OCI-LY1 (cell line): ENCODE data around the gene CDKL4.

ENCODE experiments used
- H2AFZ ChIP-seq: fragments of 200-600 bp; sonication (generic), shearing (Covaris generic); 2 replicates; pipeline ENCODE4 v1.6.0; 2014; ENCODE audit warnings: antibody characterized with exemption, mild to moderate bottlenecking, low read length
- H3F3A ChIP-seq: fragments of 200-600 bp; sonication (generic), shearing (Covaris generic); 2 replicates; pipeline ENCODE4 v1.6.0; 2014; ENCODE audit warnings: mild to moderate bottlenecking, antibody characterized with exemption, low read length, moderate library complexity; ENCODE audit not compliant: insufficient read depth
- H3K27ac ChIP-seq: fragments of 200-600 bp; sonication (generic); 2 replicates; pipeline ENCODE4 v1.5.1; 2014; ENCODE audit warnings: low read length, mixed run types, mild to moderate bottlenecking, low read depth; ENCODE audit not compliant: poor library complexity, severe bottlenecking
- H3K27me3 ChIP-seq: fragments of 200-600 bp; sonication (generic); 2 replicates; pipeline ENCODE4 v1.6.0; 2014; ENCODE audit warnings: antibody characterized with exemption, mild to moderate bottlenecking, low read length, moderate library complexity; ENCODE audit not compliant: insufficient read depth
- H3K36me3 ChIP-seq: fragments of 200-600 bp; sonication (generic); 2 replicates; pipeline ENCODE4 v1.6.1; 2014; ENCODE audit warnings: mild to moderate bottlenecking, antibody characterized with exemption, low read length, moderate library complexity, mixed read lengths; ENCODE audit not compliant: insufficient read depth
- H3K4me1 ChIP-seq: fragments of 200-600 bp; sonication (generic); 2 replicates; pipeline ENCODE4 v1.5.1; 2014; ENCODE audit warnings: mild to moderate bottlenecking, low read length, moderate library complexity; ENCODE audit not compliant: insufficient read depth, severe bottlenecking
- H3K4me2 ChIP-seq: fragments of 200-600 bp; sonication (generic), shearing (Covaris generic); 2 replicates; pipeline ENCODE4 v1.6.1; 2014; ENCODE audit warnings: low read length
- H3K4me3 ChIP-seq: fragments of 200-600 bp; sonication (generic); 2 replicates; pipeline ENCODE4 v1.5.1; 2014; ENCODE audit warnings: low read length, low read depth, mild to moderate bottlenecking, mixed read lengths; ENCODE audit not compliant: poor library complexity, severe bottlenecking
- H3K79me2 ChIP-seq: fragments of 200-600 bp; shearing (Covaris generic); 2 replicates; pipeline ENCODE4 v1.6.1; 2016; ENCODE audit warnings: mixed run types, low read length, mixed read lengths; ENCODE audit not compliant: insufficient read depth
- H3K9ac ChIP-seq: fragments of 200-600 bp; sonication (generic), shearing (Covaris generic); 2 replicates; pipeline ENCODE4 v1.6.1; 2014; ENCODE audit warnings: mild to moderate bottlenecking, low read length, mixed read lengths
- H3K9me2 ChIP-seq: fragments of 200-600 bp; sonication (generic), shearing (Covaris generic); 2 replicates; pipeline ENCODE4 v1.6.1; 2014; ENCODE audit warnings: low read depth, mild to moderate bottlenecking, low read length, mixed read lengths
- H3K9me3 ChIP-seq: fragments of 200-600 bp; shearing (Covaris generic); 2 replicates; pipeline ENCODE4 v1.6.1; 2014; ENCODE audit warnings: low read length, mixed read lengths
- H4K20me1 ChIP-seq: fragments of 200-600 bp; sonication (generic), shearing (Covaris generic); 2 replicates; pipeline ENCODE4 v1.6.0; 2016; ENCODE audit warnings: mild to moderate bottlenecking, low read length; ENCODE audit not compliant: insufficient read depth
- EZH2 ChIP-seq: fragments of 200-600 bp; sonication (generic), shearing (Covaris generic); IDR thresholded peaks from 2 replicates; pipeline ENCODE4 v1.8.0; 2017; ENCODE audit warnings: borderline replicate concordance, mixed run types, mild to moderate bottlenecking, antibody characterized with exemption, low read length, moderate library complexity, mixed read lengths
- TF ChIP-seq, protein P1 (sequence below): fragments of 200-600 bp; sonication (generic), shearing (Covaris generic); IDR thresholded peaks from 2 replicates; pipeline ENCODE4 v1.5.1; 2017; ENCODE audit warnings: mild to moderate bottlenecking, antibody characterized with exemption, low read length, moderate library complexity, mixed read lengths

The CDKL4 gene

DNA sequence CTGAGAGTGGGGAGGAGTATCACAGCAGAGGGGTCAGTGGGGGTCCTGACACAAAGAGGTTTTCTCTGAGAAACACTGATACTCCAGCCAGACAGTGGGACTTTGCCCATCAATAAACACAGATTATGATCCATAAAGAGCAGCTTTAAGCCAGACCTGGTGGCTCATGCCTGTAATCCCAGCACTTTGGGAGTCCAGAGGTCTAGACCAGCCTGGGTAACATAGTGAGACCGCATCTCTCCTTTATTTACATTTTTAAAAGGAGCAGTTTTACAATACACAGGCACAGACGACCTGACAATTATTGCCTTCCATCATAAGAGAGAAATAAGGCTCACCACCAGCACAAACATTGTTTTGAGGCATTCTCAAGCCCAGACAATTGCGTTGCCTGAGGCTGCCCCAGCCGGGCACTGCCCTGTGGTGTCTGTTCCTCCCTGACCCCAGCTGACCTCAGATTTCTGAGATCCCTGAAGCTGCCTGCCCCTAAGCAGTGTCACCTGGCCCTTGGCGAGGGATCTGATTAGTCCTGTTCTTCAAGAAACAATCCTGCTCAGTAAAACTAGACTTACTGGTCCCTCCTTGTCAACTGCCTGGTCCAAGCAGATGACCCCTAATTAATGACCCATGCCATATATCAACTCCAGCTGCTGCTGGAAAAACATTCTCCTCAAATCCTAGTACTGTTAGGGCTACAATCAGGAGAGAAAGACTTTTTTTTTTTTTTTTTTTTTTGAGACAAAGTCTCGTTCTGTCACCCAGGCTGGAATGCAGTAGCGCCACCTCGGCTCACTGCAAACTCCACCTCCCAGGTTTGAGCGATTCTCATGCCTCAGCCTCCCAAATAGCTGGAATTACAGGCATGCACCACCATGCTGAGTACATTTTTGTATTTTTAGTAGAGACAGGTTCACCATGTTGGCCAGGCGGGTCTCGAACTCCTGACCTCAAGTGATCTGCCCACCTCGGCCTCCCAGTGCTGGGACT is 63.5 kb downstream of the CDKL4 start:
- Histone ChIP-seq H3K9me2 (no peaks in the 10 kb centered on the region), H3K27ac (no peak overlapping the region), H3K79me2 (no peaks in the 10 kb centered on the region), H3K4me2 (no peak overlapping the region), H3K36me3 (no peaks in the 10 kb centered on the region), H3K9me3 (no peaks in the 10 kb centered on the region), H4K20me1 (no peaks in the 10 kb centered on the region), H3F3A (no peaks in the 10 kb centered on the region), H3K27me3 (no peaks in the 10 kb centered on the region), H2AFZ (no peak overlapping the region), H3K9ac (no peak overlapping the region), H3K4me3 (no peak overlapping the region), H3K4me1 (no peaks in the 10 kb centered on the region)
- TF ChIP-seq EZH2 = no peak
- TF ChIP-seq, protein P1, sequence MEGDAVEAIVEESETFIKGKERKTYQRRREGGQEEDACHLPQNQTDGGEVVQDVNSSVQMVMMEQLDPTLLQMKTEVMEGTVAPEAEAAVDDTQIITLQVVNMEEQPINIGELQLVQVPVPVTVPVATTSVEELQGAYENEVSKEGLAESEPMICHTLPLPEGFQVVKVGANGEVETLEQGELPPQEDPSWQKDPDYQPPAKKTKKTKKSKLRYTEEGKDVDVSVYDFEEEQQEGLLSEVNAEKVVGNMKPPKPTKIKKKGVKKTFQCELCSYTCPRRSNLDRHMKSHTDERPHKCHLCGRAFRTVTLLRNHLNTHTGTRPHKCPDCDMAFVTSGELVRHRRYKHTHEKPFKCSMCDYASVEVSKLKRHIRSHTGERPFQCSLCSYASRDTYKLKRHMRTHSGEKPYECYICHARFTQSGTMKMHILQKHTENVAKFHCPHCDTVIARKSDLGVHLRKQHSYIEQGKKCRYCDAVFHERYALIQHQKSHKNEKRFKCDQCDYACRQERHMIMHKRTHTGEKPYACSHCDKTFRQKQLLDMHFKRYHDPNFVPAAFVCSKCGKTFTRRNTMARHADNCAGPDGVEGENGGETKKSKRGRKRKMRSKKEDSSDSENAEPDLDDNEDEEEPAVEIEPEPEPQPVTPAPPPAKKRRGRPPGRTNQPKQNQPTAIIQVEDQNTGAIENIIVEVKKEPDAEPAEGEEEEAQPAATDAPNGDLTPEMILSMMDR = no peak

DNA sequence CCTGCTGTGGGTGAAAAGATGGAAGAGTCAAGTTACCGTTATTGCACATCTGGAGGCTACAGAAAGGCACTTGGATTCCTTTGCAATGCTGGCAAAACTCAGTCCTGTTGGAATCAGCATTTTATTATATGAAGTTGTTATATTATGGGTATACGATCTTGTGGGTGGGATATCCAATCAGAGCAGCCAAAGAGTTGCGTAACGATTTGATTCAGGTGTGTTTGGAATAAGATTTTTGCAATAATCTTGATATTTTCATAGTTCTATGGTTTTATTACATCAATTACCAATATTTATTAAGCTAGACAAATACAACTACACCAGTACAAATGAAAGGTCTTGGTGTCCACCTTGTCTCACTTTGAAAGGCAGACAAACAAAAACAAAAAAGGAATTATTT is 65.0 kb downstream of the CDKL4 start:
- no peaks in the 10 kb centered on the region for H4K20me1 ChIP-seq
- H3K27me3 ChIP-seq = no peaks in the 10 kb centered on the region
- no peaks in the 10 kb centered on the region for H3K79me2 ChIP-seq
- no peaks in the 10 kb centered on the region for H3K9me3 ChIP-seq
- H3K9me2 ChIP-seq = no peaks in the 10 kb centered on the region
- H2AFZ ChIP-seq = no peak overlapping the region
- H3K4me3 ChIP-seq = no peak overlapping the region
- TF ChIP-seq, protein P1 = no peak
- TF ChIP-seq EZH2 = no peak
- H3F3A ChIP-seq = no peaks in the 10 kb centered on the region
- H3K9ac ChIP-seq = no peak overlapping the region
- no peaks in the 10 kb centered on the region for H3K4me1 ChIP-seq
- no peaks in the 10 kb centered on the region for H3K36me3 ChIP-seq
- no peak overlapping the region for H3K27ac ChIP-seq
- H3K4me2 ChIP-seq = no peak overlapping the region

DNA sequence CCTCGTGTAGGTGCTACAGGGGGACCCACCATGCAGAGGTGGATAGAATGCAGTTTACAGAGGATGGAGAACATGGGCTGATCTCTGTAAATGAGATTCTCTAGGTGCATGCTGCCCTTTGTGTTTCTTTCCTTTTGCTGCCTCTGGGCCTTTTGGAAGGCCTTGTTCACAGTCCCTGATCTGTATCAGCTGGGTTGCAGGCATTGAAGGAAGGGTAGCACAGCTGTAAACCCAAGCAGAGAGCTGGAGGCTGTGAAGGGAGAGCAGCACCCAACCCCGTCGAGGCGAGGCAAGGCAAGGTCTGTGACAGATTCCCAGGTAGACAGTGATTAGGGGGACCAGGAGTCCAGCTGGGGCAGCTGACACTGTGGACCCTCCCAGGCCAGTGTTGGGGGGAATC is 66.8 kb downstream of the CDKL4 start:
- Histone ChIP-seq H3K9ac (no peak overlapping the region), H3K4me1 (no peaks in the 10 kb centered on the region), H3K36me3 (no peaks in the 10 kb centered on the region), H3K9me3 (no peaks in the 10 kb centered on the region), H2AFZ (no peak overlapping the region), H3K27ac (no peak overlapping the region), H4K20me1 (no peaks in the 10 kb centered on the region), H3K9me2 (no peaks in the 10 kb centered on the region), H3K4me2 (no peak overlapping the region), H3K4me3 (no peak overlapping the region), H3F3A (no peaks in the 10 kb centered on the region), H3K27me3 (no peaks in the 10 kb centered on the region), H3K79me2 (no peaks in the 10 kb centered on the region)
- TF ChIP-seq, protein P1 = no peak
- no peak for TF ChIP-seq EZH2
